IMR-90 (cell line): ENCODE results near the gene R3HDM4. TPM values are rescaled to one million over a fixed set of nuclear protein-coding genes. Genes with fewer than 3 reads are reported as not detected.
"Not testable (repeated sequence)": the region's sequence is repeated elsewhere in the genome, so short reads cannot be mapped to it uniquely, and the experiment has no call there.

ENCODE experiments used
- ATAC-seq: fragments of 200-7000 bp; cut with Tn5 transposase; 2 replicates; pipeline ENCODE4 v1.9.1; 2020; ENCODE audit warnings: low read depth, mild to moderate bottlenecking, moderate library complexity
- BruUV-seq: library from RNA; stranded (reverse); fragments of 400-500 nt; replicated peaks from 2 replicates; lab custom pipeline; 2021; lab: Mats Ljungman, UMichigan
- CTCF ChIA-PET: fragments of 300-600 bp; formaldehyde crosslinking; extraction: SDS; loops from one replicate; lab custom pipeline; 2021; ENCODE audit warnings: antibody characterized with exemption; lab: Yijun Ruan, JAX
- POLR2A ChIA-PET: fragments of 300-600 bp; sonication (Branson Sonifier 250); formaldehyde crosslinking; loops from one replicate; lab custom pipeline; 2022; ENCODE audit warnings: antibody characterized with exemption; ENCODE audit not compliant: unreplicated experiment; lab: Charles Lee
- DNase-seq: peaks from one replicate; pipeline ENCODE4 v3.0.0; 2013
- H2AFZ ChIP-seq: replicated peaks from 2 replicates; pipeline ENCODE3; 2013; ENCODE audit warnings: low read length, mild to moderate bottlenecking; ENCODE audit not compliant: poor library complexity
- H2AK5ac ChIP-seq: 2 replicates; pipeline ENCODE4 v1.6.1; 2013; ENCODE audit warnings: low read depth, low read length, inconsistent platforms
- H2AK9ac ChIP-seq: replicated peaks from 2 replicates; pipeline ENCODE3; 2013; ENCODE audit warnings: mild to moderate bottlenecking, low read depth, low read length, moderate library complexity; ENCODE audit not compliant: poor library complexity
- H2BK120ac ChIP-seq: 2 replicates; pipeline ENCODE4 v1.6.1; 2013; ENCODE audit warnings: low read depth, low read length, inconsistent platforms
- H2BK15ac ChIP-seq: 3 replicates; pipeline ENCODE4 v1.6.1; 2013; ENCODE audit warnings: low read depth, low read length, inconsistent platforms
- H2BK20ac ChIP-seq: 2 replicates; pipeline ENCODE4 v1.6.1; 2013; ENCODE audit warnings: low read depth, mild to moderate bottlenecking, inconsistent platforms, low read length, moderate library complexity
- H2BK5ac ChIP-seq: 2 replicates; pipeline ENCODE4 v1.6.1; 2013; ENCODE audit warnings: mild to moderate bottlenecking, low read depth, low read length, inconsistent platforms; ENCODE audit not compliant: poor library complexity, severe bottlenecking
- H3K14ac ChIP-seq: replicated peaks from 2 replicates; pipeline ENCODE4 v1.6.1; 2013; ENCODE audit warnings: low read depth, low read length, inconsistent platforms
- H3K18ac ChIP-seq: 2 replicates; pipeline ENCODE4 v1.6.1; 2013; ENCODE audit warnings: low read depth, low read length, control low read depth
- H3K23ac ChIP-seq: 2 replicates; pipeline ENCODE4 v1.6.1; 2013; ENCODE audit warnings: low read depth, low read length, inconsistent platforms
- H3K27ac ChIP-seq: 2 replicates; pipeline ENCODE4 v1.5.1; 2013; ENCODE audit warnings: mild to moderate bottlenecking, control low read depth, low read length; ENCODE audit not compliant: insufficient read depth
- H3K27me3 ChIP-seq: 2 replicates; pipeline ENCODE4 v1.6.1; 2013; ENCODE audit warnings: low read length; ENCODE audit not compliant: control insufficient read depth, insufficient read depth
- H3K36me3 ChIP-seq: 2 replicates; pipeline ENCODE4 v1.6.1; 2013; ENCODE audit warnings: low read length, mixed read lengths; ENCODE audit not compliant: control insufficient read depth, insufficient read depth
- H3K4ac ChIP-seq: 2 replicates; pipeline ENCODE4 v1.6.1; 2013; ENCODE audit warnings: low read depth, low read length, inconsistent platforms
- H3K4me1 ChIP-seq: 2 replicates; pipeline ENCODE4 v1.6.1; 2013; ENCODE audit warnings: low read length, mixed read lengths; ENCODE audit not compliant: control insufficient read depth, insufficient read depth
- H3K4me2 ChIP-seq: 2 replicates; pipeline ENCODE4 v1.6.1; 2013; ENCODE audit warnings: low read depth, mild to moderate bottlenecking, control low read depth, low read length, moderate library complexity
- H3K4me3 ChIP-seq: 2 replicates; pipeline ENCODE4 v1.5.1; 2013; ENCODE audit warnings: low read depth, mild to moderate bottlenecking, control low read depth, low read length, moderate library complexity; ENCODE audit not compliant: insufficient read depth
- H3K56ac ChIP-seq: 2 replicates; pipeline ENCODE4 v1.6.1; 2013; ENCODE audit warnings: low read length, inconsistent platforms; ENCODE audit not compliant: insufficient read depth; ENCODE audit errors: extremely low read depth
- H3K79me1 ChIP-seq, 2 experiments: 2 replicates each; pipeline ENCODE4 v1.6.1; 2013; ENCODE audit warnings: low read length in 2 of 2, inconsistent platforms in 1 of 2, low read depth in 1 of 2
- H3K9ac ChIP-seq: 2 replicates; pipeline ENCODE4 v1.6.1; 2013; ENCODE audit warnings: low read depth, low read length, control low read depth
- H3K9me1 ChIP-seq: 2 replicates; pipeline ENCODE4 v1.6.1; 2013; ENCODE audit warnings: low read length, inconsistent platforms; ENCODE audit not compliant: insufficient read depth
- H3K9me3 ChIP-seq: 2 replicates; pipeline ENCODE4 v1.6.1; 2013; ENCODE audit warnings: low read length; ENCODE audit not compliant: control insufficient read depth, insufficient read depth
- H4K20me1 ChIP-seq: 2 replicates; pipeline ENCODE4 v1.6.1; 2013; ENCODE audit warnings: low read length, inconsistent platforms; ENCODE audit not compliant: insufficient read depth
- H4K5ac ChIP-seq: 2 replicates; pipeline ENCODE4 v1.6.1; 2013; ENCODE audit warnings: mild to moderate bottlenecking, low read depth, low read length, control low read depth
- H4K8ac ChIP-seq, 2 experiments: 2 replicates each; pipeline ENCODE4 v1.6.1; 2013; ENCODE audit warnings: low read depth in 2 of 2, low read length in 2 of 2, control low read depth in 1 of 2, inconsistent platforms in 1 of 2
- H4K91ac ChIP-seq: 2 replicates; pipeline ENCODE4 v1.6.1; 2013; ENCODE audit warnings: low read depth, low read length, inconsistent platforms; ENCODE audit not compliant: insufficient read depth
- WGBS, 2 experiments: methylation state at CpG; one replicate each; pipeline versions ENCODE4 v1.1.5 to v1.1.7; 2013; ENCODE audit warnings: missing lambda C conversion rate in 2 of 2; ENCODE audit not compliant: insufficient read length in 1 of 2; ENCODE audit errors: extremely low coverage in 2 of 2; 5-methylcytosine and 5-hydroxymethylcytosine counted together
- dilution Hi-C: fragments of 300-500 bp; cut with HindIII; formaldehyde crosslinking; loops from one replicate; pipeline ENCODE4 v1.14.3; 2018; ENCODE audit warnings: low sequenced_read_pairs; ENCODE audit not compliant: unreplicated experiment
- in situ Hi-C: fragments of 300-500 bp; cut with MboI; formaldehyde crosslinking; loops from 3 replicates; pipeline ENCODE4 v1.14.3; 2019; ENCODE audit warnings: low sequenced_read_pairs, inconsistent platforms, mixed read lengths
- intact Hi-C: fragments of 100-400 bp; cut with micrococcal nuclease; formaldehyde crosslinking; loops from 2 replicates; pipeline ENCODE4 v1.10.0; 2022
- polyA plus RNA-seq, 3 experiments: library from polyadenylated mRNA; depleted of rRNA; stranded (reverse); fragments of >200 nt; gene quantifications; 2 replicates each; pipeline ENCODE4 v1.2.3, GENCODE V29; 2012; ENCODE audit warnings: low replicate concordance in 1 of 3
- total RNA-seq: library from RNA; depleted of rRNA; stranded (reverse); fragments of >200 nt; gene quantifications from 2 replicates; pipeline ENCODE4 v1.2.3, GENCODE V29; 2012

R3HDM4 gene
- total and polyA plus RNA-seq, 2 of the 4 experiments (the other 2 are of a cell fraction), result 9.0 to 51.5 TPM

- H2AK9ac ChIP-seq, H3K14ac ChIP-seq, H3K79me1 ChIP-seq, H3K9me3 ChIP-seq, H2BK20ac ChIP-seq, H2BK5ac ChIP-seq, H3K27me3 ChIP-seq, H3K4me1 ChIP-seq, H3K4me3 ChIP-seq, H2AFZ ChIP-seq, DNase-seq, H3K9me1 ChIP-seq, BruUV-seq, H4K91ac ChIP-seq, H4K5ac ChIP-seq, H3K9ac ChIP-seq, H3K27ac ChIP-seq, H3K4ac ChIP-seq, H3K56ac ChIP-seq, in situ Hi-C loops, H3K4me2 ChIP-seq, dilution Hi-C loops, H3K23ac ChIP-seq, H3K36me3 ChIP-seq, H2BK120ac ChIP-seq, H4K8ac ChIP-seq, H2AK5ac ChIP-seq, H4K20me1 ChIP-seq, H3K18ac ChIP-seq, POLR2A ChIA-PET, H2BK15ac ChIP-seq, ATAC-seq, intact Hi-C loops: not testable (repeated sequence)
- CTCF ChIA-PET, result interaction anchor here (0.7 to 1.6 kb wide), 2 partner anchors 33 to 148 kb away, joined by 3 to 5 read pairs; no protein-coding TSS in a partner anchor
- WGBS, 2 experiments, result 100% methylated on average over 2 of the region's 17 CpGs; no CpG with 5 or more reads in 1 of the 2 experiments
These were observed 59.3 kb downstream of the R3HDM4 start for GRCh38 chr19:853614-854220.
